Sigmoid colon (tissue), 4 donors: ENCODE results near the gene DNASE2B.

Experiments
- CTCF ChIP-seq, 4 experiments: fragments of 450-650 bp in 3 of 4; fragments of 200-600 bp in 1 of 4; IDR thresholded peaks; one replicate each; pipeline ENCODE4 v1.5.1; 2016 to 2019; ENCODE audit warnings: antibody characterized with exemption in 4 of 4, mild to moderate bottlenecking in 3 of 4, moderate library complexity in 2 of 4
- POLR2A ChIP-seq, 2 donors: fragments of 450-650 bp; IDR thresholded peaks; one replicate each; pipeline ENCODE4 v1.6.1; 2016; ENCODE audit warnings: antibody characterized with exemption in 2 of 2, mild to moderate bottlenecking in 2 of 2, moderate library complexity in 2 of 2
- POLR2AphosphoS5 ChIP-seq, 4 donors: sonication (generic); formaldehyde crosslinking; IDR thresholded peaks; one replicate each; pipeline ENCODE4 v1.6.1; 2017; ENCODE audit warnings: antibody characterized with exemption in 4 of 4

- no peak for TF ChIP-seq POLR2A (IDR thresholded peaks at IDR 0.05)
- TF ChIP-seq POLR2AphosphoS5 (IDR thresholded peaks at IDR 0.05): no peak
- TF ChIP-seq CTCF (IDR thresholded peaks at IDR 0.05): no peak
These were observed 47.7 kb upstream of the DNASE2B start for GRCh38 chr1:84350550-84350949.
